OCI-LY1 (cell line): ENCODE measurements around the gene PER1.
A peak's percentile ranks its signal among the peaks of the same experiment; 100 is the strongest.

ENCODE experiments used
- H2AFZ ChIP-seq: fragments of 200-600 bp; sonication (generic), shearing (Covaris generic); 2 replicates; pipeline ENCODE4 v1.6.0; 2014; ENCODE audit warnings: antibody characterized with exemption, mild to moderate bottlenecking, low read length
- H3F3A ChIP-seq: fragments of 200-600 bp; sonication (generic), shearing (Covaris generic); 2 replicates; pipeline ENCODE4 v1.6.0; 2014; ENCODE audit warnings: mild to moderate bottlenecking, antibody characterized with exemption, low read length, moderate library complexity; ENCODE audit not compliant: insufficient read depth
- H3K27ac ChIP-seq: fragments of 200-600 bp; sonication (generic); 2 replicates; pipeline ENCODE4 v1.5.1; 2014; ENCODE audit warnings: low read length, mixed run types, mild to moderate bottlenecking, low read depth; ENCODE audit not compliant: poor library complexity, severe bottlenecking
- H3K27me3 ChIP-seq: fragments of 200-600 bp; sonication (generic); 2 replicates; pipeline ENCODE4 v1.6.0; 2014; ENCODE audit warnings: antibody characterized with exemption, mild to moderate bottlenecking, low read length, moderate library complexity; ENCODE audit not compliant: insufficient read depth
- H3K36me3 ChIP-seq: fragments of 200-600 bp; sonication (generic); 2 replicates; pipeline ENCODE4 v1.6.1; 2014; ENCODE audit warnings: mild to moderate bottlenecking, antibody characterized with exemption, low read length, moderate library complexity, mixed read lengths; ENCODE audit not compliant: insufficient read depth
- H3K4me1 ChIP-seq: fragments of 200-600 bp; sonication (generic); 2 replicates; pipeline ENCODE4 v1.5.1; 2014; ENCODE audit warnings: mild to moderate bottlenecking, low read length, moderate library complexity; ENCODE audit not compliant: insufficient read depth, severe bottlenecking
- H3K4me2 ChIP-seq: fragments of 200-600 bp; sonication (generic), shearing (Covaris generic); 2 replicates; pipeline ENCODE4 v1.6.1; 2014; ENCODE audit warnings: low read length
- H3K4me3 ChIP-seq: fragments of 200-600 bp; sonication (generic); 2 replicates; pipeline ENCODE4 v1.5.1; 2014; ENCODE audit warnings: low read length, low read depth, mild to moderate bottlenecking, mixed read lengths; ENCODE audit not compliant: poor library complexity, severe bottlenecking
- H3K79me2 ChIP-seq: fragments of 200-600 bp; shearing (Covaris generic); 2 replicates; pipeline ENCODE4 v1.6.1; 2016; ENCODE audit warnings: mixed run types, low read length, mixed read lengths; ENCODE audit not compliant: insufficient read depth
- H3K9ac ChIP-seq: fragments of 200-600 bp; sonication (generic), shearing (Covaris generic); 2 replicates; pipeline ENCODE4 v1.6.1; 2014; ENCODE audit warnings: mild to moderate bottlenecking, low read length, mixed read lengths
- H3K9me2 ChIP-seq: fragments of 200-600 bp; sonication (generic), shearing (Covaris generic); 2 replicates; pipeline ENCODE4 v1.6.1; 2014; ENCODE audit warnings: low read depth, mild to moderate bottlenecking, low read length, mixed read lengths
- H3K9me3 ChIP-seq: fragments of 200-600 bp; shearing (Covaris generic); 2 replicates; pipeline ENCODE4 v1.6.1; 2014; ENCODE audit warnings: low read length, mixed read lengths
- H4K20me1 ChIP-seq: fragments of 200-600 bp; sonication (generic), shearing (Covaris generic); 2 replicates; pipeline ENCODE4 v1.6.0; 2016; ENCODE audit warnings: mild to moderate bottlenecking, low read length; ENCODE audit not compliant: insufficient read depth
- CTCF ChIP-seq: fragments of 200-600 bp; sonication (generic), shearing (Covaris generic); IDR thresholded peaks from 2 replicates; pipeline ENCODE4 v1.5.1; 2017; ENCODE audit warnings: mild to moderate bottlenecking, antibody characterized with exemption, low read length, moderate library complexity, mixed read lengths
- EZH2 ChIP-seq: fragments of 200-600 bp; sonication (generic), shearing (Covaris generic); IDR thresholded peaks from 2 replicates; pipeline ENCODE4 v1.8.0; 2017; ENCODE audit warnings: borderline replicate concordance, mixed run types, mild to moderate bottlenecking, antibody characterized with exemption, low read length, moderate library complexity, mixed read lengths

Gene PER1

DNA sequence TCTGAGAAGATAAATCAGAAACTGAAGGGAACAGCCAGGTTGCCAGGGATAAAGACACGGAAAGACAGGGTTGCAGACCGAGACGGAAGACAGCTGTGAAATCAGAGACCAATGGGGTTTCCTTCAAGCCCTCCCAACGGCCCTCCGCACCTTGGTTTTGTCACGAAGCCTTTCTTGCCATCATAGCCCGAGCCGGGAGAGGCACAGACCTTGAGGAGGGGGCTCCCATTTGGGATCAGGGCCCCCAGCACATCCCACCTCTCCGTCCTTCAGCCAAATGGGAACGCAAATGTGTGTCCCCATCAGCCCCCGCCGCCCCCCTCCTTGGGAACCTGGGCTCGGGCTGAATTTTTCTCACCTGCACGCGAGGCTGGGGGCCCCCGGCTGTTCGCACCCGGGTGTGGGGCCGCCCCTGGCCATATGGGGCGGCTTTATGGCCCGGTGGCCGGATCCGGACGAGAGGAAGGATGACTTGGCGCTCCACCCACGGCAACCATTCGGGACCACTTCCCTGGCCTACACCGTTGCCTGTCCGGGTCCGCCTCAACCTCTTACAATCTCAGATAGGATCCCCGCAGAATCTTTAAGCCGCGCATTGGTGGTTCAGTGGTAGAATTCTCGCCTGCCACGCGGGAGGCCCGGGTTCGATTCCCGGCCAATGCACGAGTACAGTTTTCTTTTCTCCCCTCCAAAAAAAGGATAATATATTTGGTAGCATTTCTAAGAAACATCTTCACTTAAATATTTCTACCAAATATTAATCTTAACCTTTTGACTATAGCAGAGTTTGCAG, 26.9 kb downstream of the PER1 start:
- peak overlapping the region; percentile 98 for H3K4me3 ChIP-seq
- peaks cover 6% of the 10 kb centered on the region for H3K27me3 ChIP-seq
- H3K4me2 ChIP-seq: peak overlapping the region; percentile 88
- H4K20me1 ChIP-seq: no peaks in the 10 kb centered on the region
- H3K27ac ChIP-seq: peak overlapping the region; percentile 53
- H3K4me1 ChIP-seq: peaks cover 51% of the 10 kb centered on the region
- H3F3A ChIP-seq: peaks cover 6% of the 10 kb centered on the region
- H3K36me3 ChIP-seq: no peaks in the 10 kb centered on the region
- H2AFZ ChIP-seq: no peak overlapping the region
- no peaks in the 10 kb centered on the region for H3K9me3 ChIP-seq
- no peaks in the 10 kb centered on the region for H3K9me2 ChIP-seq
- TF ChIP-seq EZH2 (no peak), CTCF (no peak)
- peak overlapping the region; percentile 69 for H3K9ac ChIP-seq
- H3K79me2 ChIP-seq: no peaks in the 10 kb centered on the region

DNA sequence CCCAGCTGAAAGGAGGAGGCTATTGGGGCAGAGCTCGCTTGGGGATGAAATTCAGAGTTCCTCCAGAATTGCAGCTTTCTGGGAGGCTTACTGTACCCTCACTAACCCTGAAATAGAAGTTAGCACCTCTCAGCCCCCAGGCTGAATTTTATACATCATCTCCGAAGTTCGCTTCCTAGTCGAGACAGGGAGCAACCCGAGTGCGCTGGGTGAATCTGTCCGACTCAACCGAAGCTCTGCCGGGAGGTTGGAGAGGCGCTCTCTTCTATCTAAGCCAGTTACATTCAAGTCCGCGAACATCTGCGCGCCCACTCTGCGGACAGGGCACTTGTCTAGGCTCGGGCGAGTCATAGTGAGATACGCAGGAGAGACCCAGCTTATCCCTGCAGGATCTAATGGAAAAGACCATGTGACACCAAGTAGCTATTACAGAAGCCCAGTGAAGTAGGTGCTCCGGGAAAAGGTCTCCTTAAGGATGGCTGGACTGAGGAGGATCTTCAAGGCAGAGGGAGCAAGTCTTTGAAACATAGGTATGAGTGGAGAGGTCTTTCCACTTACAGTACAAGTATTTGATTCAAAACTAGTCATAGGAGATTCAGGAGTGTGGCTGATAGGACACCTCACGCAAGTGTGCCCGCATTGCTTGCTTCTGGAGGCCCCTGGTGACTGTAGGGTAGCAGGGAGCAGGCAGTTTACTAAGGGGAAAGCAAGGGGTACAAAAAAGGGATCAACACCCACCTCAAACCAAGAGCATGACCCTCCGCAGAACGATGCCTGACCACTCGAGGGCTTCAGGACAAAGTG, 27.7 kb downstream of the PER1 start:
- peaks cover 6% of the 10 kb centered on the region for H3K27me3 ChIP-seq
- no peaks in the 10 kb centered on the region for H3K9me3 ChIP-seq
- no peaks in the 10 kb centered on the region for H3K79me2 ChIP-seq
- no peak overlapping the region for H3K27ac ChIP-seq
- H3K4me3 ChIP-seq: peak overlapping the region; percentile 98
- no peak for TF ChIP-seq CTCF
- TF ChIP-seq EZH2: no peak
- peak overlapping the region; percentile 64 for H3K9ac ChIP-seq
- peaks cover 12% of the 10 kb centered on the region for H3F3A ChIP-seq
- H3K4me1 ChIP-seq: peaks cover 58% of the 10 kb centered on the region
- H2AFZ ChIP-seq: no peak overlapping the region
- no peaks in the 10 kb centered on the region for H3K9me2 ChIP-seq
- peak overlapping the region; percentile 88 for H3K4me2 ChIP-seq
- H4K20me1 ChIP-seq: no peaks in the 10 kb centered on the region
- H3K36me3 ChIP-seq: no peaks in the 10 kb centered on the region

DNA sequence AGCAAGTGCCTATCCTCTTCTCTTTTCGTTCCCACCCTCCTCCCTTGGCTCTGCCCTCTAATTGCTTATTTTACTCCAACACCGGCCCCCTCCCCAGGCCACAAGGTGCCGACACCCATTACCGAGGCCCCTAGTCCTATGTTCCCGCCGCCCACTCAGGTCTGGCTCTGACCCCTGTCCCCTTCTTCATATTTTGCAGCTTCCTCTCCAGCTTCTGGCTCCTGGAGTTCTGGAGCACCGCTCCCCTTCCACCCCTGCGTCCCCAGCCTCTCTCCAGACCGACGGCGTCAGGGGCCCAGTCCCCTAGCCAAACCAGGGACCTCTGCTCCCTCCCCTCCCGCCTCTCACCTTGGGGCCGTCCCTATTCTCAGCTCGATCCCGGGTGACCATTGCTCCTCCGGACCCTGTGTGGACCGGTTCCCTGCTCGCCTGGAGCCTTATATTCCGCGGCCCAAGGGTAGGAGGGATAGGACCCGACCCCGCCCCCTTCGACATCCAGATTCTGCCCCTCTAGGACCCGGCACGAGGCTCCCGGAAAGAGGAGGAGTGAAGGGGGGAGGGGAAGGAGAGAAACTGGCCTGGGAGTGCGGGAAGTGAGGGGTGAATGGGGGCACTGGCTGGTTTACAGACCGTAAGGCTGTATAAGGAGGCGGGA, 28.4 kb downstream of the PER1 start, which contains the start of gene HES7:
Gene HES7, minus strand, starts transcription at position 412 of the 655 bp plus-strand sequence. Its CDS starts 22 bp downstream, at position 390.
- peak within 1 kb of the TSS; percentile 64; the same call in 1 of the 2 replicates for H3K9ac ChIP-seq

More for the DNA sequence above, 28.4 kb downstream of the PER1 start, which contains the start of gene HES7:
- Histone ChIP-seq H3K9me3 (no peaks in the 10 kb centered on the region), H2AFZ (no peak within 1 kb of the TSS), H3K4me3 (peak within 1 kb of the TSS; percentile 98), H3K4me2 (peak within 1 kb of the TSS; percentile 88), H3F3A (peaks cover 12% of the 10 kb centered on the region), H3K36me3 (no peaks in the 10 kb centered on the region), H3K9me2 (no peaks in the 10 kb centered on the region), H3K27me3 (peaks cover 6% of the 10 kb centered on the region), H3K4me1 (peaks cover 58% of the 10 kb centered on the region), H4K20me1 (no peaks in the 10 kb centered on the region), H3K27ac (no peak within 1 kb of the TSS), H3K79me2 (no peaks in the 10 kb centered on the region)
- TF ChIP-seq CTCF (no peak), EZH2 (no peak)
